ENCODE results near the gene SPATA31E1.

The SPATA31E1 gene

DNA sequence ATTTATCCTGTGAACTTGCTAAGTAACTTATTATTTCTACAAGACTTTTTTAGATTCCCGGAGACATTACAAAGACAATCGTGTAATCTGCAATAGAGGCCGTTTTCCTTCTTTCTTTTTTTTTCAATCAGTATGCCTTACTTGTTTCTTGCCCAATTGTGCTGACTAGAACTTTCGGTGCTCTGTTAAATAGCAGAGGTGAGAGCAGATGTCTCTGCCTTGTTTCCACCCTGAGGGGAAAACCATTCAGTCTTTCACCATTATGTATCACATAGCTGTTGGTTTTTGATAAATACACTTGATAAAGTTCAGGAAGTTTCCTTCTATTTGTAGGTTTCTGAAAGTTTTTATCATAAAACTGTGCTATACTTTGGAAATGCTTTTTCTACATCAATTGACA lies 10.3 kb downstream of the SPATA31E1 start:
- TF ChIP-seq TCF12 (IDR thresholded peaks at IDR 0.05; ENCODE audit: low read depth): no peak
- no peak for TF ChIP-seq YY1 (IDR thresholded peaks at IDR 0.05; ENCODE audit: low read depth)
- no peak for TF ChIP-seq EP300 (IDR thresholded peaks at IDR 0.05; ENCODE audit: borderline replicate concordance)
- TF ChIP-seq TEAD4 (IDR thresholded peaks at IDR 0.05): no peak
- no peak for TF ChIP-seq TAF1 (IDR thresholded peaks at IDR 0.05; ENCODE audit: low read depth)
- TF ChIP-seq CEBPB (IDR thresholded peaks at IDR 0.05): no peak

DNA sequence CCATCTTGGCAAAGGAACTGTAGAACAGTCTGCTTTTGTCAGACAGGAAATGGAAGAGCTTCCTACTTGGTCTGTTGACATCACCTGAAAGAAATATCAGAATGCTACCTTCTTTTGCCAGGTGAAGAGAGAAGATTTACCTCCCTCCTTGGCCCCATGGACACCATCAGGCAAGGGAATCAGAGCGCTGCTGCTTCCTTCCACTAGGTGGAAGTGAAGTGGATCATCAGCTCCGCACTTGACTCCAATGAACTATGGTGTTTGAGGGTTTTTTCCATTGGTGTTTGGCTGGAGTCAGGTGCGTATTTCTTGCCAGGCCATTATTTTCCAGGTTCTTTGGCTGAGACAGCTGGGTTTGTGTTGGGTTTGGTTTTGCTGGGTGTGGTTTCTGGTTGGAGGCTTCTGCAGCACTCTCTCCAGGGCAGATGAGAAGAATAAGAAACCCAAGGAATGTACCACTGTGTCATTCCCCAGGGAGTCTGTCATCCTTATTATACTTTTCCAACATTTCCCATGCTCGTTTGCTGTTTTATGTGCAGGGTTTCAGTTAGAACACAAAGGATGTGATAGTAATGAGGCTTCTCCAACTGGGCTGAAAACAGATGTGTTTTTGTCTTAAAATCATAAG lies 12.4 kb downstream of the SPATA31E1 start:
- no peak for TF ChIP-seq CEBPB (IDR thresholded peaks at IDR 0.05)
- TF ChIP-seq, protein P1, sequence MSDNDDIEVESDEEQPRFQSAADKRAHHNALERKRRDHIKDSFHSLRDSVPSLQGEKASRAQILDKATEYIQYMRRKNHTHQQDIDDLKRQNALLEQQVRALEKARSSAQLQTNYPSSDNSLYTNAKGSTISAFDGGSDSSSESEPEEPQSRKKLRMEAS (IDR thresholded peaks at IDR 0.05): no peak
- TF ChIP-seq FOXM1 (IDR thresholded peaks at IDR 0.05; ENCODE audit: borderline replicate concordance, low read depth): no peak
- TF ChIP-seq, protein P2, sequence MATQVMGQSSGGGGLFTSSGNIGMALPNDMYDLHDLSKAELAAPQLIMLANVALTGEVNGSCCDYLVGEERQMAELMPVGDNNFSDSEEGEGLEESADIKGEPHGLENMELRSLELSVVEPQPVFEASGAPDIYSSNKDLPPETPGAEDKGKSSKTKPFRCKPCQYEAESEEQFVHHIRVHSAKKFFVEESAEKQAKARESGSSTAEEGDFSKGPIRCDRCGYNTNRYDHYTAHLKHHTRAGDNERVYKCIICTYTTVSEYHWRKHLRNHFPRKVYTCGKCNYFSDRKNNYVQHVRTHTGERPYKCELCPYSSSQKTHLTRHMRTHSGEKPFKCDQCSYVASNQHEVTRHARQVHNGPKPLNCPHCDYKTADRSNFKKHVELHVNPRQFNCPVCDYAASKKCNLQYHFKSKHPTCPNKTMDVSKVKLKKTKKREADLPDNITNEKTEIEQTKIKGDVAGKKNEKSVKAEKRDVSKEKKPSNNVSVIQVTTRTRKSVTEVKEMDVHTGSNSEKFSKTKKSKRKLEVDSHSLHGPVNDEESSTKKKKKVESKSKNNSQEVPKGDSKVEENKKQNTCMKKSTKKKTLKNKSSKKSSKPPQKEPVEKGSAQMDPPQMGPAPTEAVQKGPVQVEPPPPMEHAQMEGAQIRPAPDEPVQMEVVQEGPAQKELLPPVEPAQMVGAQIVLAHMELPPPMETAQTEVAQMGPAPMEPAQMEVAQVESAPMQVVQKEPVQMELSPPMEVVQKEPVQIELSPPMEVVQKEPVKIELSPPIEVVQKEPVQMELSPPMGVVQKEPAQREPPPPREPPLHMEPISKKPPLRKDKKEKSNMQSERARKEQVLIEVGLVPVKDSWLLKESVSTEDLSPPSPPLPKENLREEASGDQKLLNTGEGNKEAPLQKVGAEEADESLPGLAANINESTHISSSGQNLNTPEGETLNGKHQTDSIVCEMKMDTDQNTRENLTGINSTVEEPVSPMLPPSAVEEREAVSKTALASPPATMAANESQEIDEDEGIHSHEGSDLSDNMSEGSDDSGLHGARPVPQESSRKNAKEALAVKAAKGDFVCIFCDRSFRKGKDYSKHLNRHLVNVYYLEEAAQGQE (IDR thresholded peaks at IDR 0.05; ENCODE audit: low read depth): no peak
- TF ChIP-seq, protein P3, sequence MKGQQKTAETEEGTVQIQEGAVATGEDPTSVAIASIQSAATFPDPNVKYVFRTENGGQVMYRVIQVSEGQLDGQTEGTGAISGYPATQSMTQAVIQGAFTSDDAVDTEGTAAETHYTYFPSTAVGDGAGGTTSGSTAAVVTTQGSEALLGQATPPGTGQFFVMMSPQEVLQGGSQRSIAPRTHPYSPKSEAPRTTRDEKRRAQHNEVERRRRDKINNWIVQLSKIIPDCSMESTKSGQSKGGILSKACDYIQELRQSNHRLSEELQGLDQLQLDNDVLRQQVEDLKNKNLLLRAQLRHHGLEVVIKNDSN (IDR thresholded peaks at IDR 0.05): no peak

DNA sequence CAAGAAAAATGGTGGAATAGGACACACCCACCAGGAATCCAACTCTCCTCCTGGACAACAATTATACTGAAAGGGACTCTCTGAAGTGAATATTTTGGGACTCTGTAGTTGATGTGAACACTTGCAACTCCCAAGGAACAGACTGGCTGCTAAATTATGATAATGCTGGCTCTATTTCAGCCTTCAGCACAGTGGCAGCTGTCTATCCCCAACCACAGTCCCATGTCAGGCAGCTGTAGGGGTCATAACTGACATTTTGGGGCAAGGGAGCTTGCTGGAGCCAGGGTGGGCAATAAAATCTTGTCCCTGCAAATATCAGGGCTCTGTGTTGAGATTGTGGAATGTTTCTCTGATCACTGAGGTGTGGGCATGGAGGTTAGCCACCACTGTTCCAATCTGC lies 14.2 kb downstream of the SPATA31E1 start:
- no peak for TF ChIP-seq TCF12 (IDR thresholded peaks at IDR 0.05; ENCODE audit: low read depth)
- no peak for TF ChIP-seq CEBPB (IDR thresholded peaks at IDR 0.05)
- no peak for TF ChIP-seq TEAD4 (IDR thresholded peaks at IDR 0.05)
- TF ChIP-seq, protein P1 (IDR thresholded peaks at IDR 0.05): no peak
- TF ChIP-seq YY1 (IDR thresholded peaks at IDR 0.05; ENCODE audit: low read depth): no peak
- no peak for TF ChIP-seq EGR1 (IDR thresholded peaks at IDR 0.05)
- TF ChIP-seq NFIC (IDR thresholded peaks at IDR 0.05): no peak
- TF ChIP-seq EP300 (IDR thresholded peaks at IDR 0.05; ENCODE audit: borderline replicate concordance): no peak
- TF ChIP-seq FOXM1 (IDR thresholded peaks at IDR 0.05; ENCODE audit: borderline replicate concordance, low read depth): no peak
- no peak for TF ChIP-seq TAF1 (IDR thresholded peaks at IDR 0.05; ENCODE audit: low read depth)
- TF ChIP-seq, protein P2 (IDR thresholded peaks at IDR 0.05; ENCODE audit: low read depth): no peak
- TF ChIP-seq, protein P3 (IDR thresholded peaks at IDR 0.05): no peak
- no peak for TF ChIP-seq ZBTB7A (IDR thresholded peaks at IDR 0.05; ENCODE audit: low read depth)
- no peak for TF ChIP-seq CREB1 (IDR thresholded peaks at IDR 0.05; ENCODE audit: low read depth)
- TF ChIP-seq RAD21 (IDR thresholded peaks at IDR 0.05; ENCODE audit: low read depth): no peak

DNA sequence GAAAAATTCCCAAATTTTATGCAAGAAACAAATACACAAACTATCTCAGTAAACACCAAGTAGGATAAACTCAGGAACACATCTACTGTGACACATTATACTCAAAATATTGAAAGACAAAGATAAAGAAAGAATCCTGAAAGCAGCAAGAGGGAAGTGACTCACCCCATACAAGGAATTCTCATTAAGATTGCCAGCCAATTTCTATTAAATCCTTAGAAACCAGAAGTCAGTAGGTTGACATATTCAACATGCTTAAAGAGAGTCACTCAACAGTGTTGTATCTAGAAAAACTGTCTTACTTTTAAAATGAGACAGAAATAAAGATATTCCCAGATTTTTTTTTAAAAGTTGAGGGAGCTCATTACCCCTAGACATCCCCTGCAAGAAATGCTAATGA lies 15.5 kb downstream of the SPATA31E1 start:
- TF ChIP-seq NFIC (IDR thresholded peaks at IDR 0.05): no peak
- TF ChIP-seq EP300 (IDR thresholded peaks at IDR 0.05; ENCODE audit: borderline replicate concordance): no peak
- no peak for TF ChIP-seq TCF12 (IDR thresholded peaks at IDR 0.05; ENCODE audit: low read depth)
- no peak for TF ChIP-seq CREB1 (IDR thresholded peaks at IDR 0.05; ENCODE audit: low read depth)
- TF ChIP-seq EGR1 (IDR thresholded peaks at IDR 0.05): no peak
- TF ChIP-seq, protein P3 (IDR thresholded peaks at IDR 0.05): no peak
- TF ChIP-seq TEAD4 (IDR thresholded peaks at IDR 0.05): no peak
- TF ChIP-seq, protein P1 (IDR thresholded peaks at IDR 0.05): no peak
- no peak for TF ChIP-seq RAD21 (IDR thresholded peaks at IDR 0.05; ENCODE audit: low read depth)
- TF ChIP-seq YY1 (IDR thresholded peaks at IDR 0.05; ENCODE audit: low read depth): no peak
- no peak for TF ChIP-seq FOXM1 (IDR thresholded peaks at IDR 0.05; ENCODE audit: borderline replicate concordance, low read depth)
- TF ChIP-seq, protein P2 (IDR thresholded peaks at IDR 0.05; ENCODE audit: low read depth): no peak
